Naive B cell (primary cell): ENCODE measurements around the gene SELPLG. TPM values are rescaled to one million over a fixed set of nuclear protein-coding genes. Genes with fewer than 3 reads are reported as not detected.

Experiments
- ATAC-seq, 2 donors: fragments of 150-1000 bp; cut with Tn5 transposase; 2 replicates each; pipeline ENCODE4 v1.10.0; 2021; ENCODE audit warnings: low read depth in 2 of 2, mild to moderate bottlenecking in 2 of 2, moderate library complexity in 2 of 2
- DNase-seq: peaks from one replicate; pipeline ENCODE4 v3.0.0; 2022
- H3K27ac Mint-ChIP-seq, 6 donors: one replicate each; pipeline ENCODE4 v1.8.0; 2020 to 2022; ENCODE audit warnings: mild to moderate bottlenecking in 6 of 6, mixed read lengths in 6 of 6, moderate library complexity in 5 of 6, inconsistent platforms in 2 of 6
- H3K27me3 Mint-ChIP-seq, 3 donors: one replicate each; pipeline ENCODE4 v1.8.0; 2021 to 2022; ENCODE audit warnings: mixed read lengths in 3 of 3, mild to moderate bottlenecking in 1 of 3
- H3K36me3 Mint-ChIP-seq, 2 donors: one replicate each; pipeline ENCODE4 v1.8.0; 2020 to 2022; ENCODE audit warnings: mixed read lengths in 2 of 2, inconsistent platforms in 1 of 2, mild to moderate bottlenecking in 1 of 2
- H3K4me1 Mint-ChIP-seq, 3 donors: one replicate each; pipeline ENCODE4 v1.8.0; 2020 to 2022; ENCODE audit warnings: mixed read lengths in 3 of 3, inconsistent platforms in 1 of 3, mild to moderate bottlenecking in 1 of 3, moderate library complexity in 1 of 3
- H3K4me3 Mint-ChIP-seq, 8 donors: one replicate each; pipeline ENCODE4 v1.8.0; 2020 to 2022; ENCODE audit warnings: mild to moderate bottlenecking in 8 of 8, mixed read lengths in 8 of 8, moderate library complexity in 8 of 8, inconsistent platforms in 2 of 8
- H3K9me3 Mint-ChIP-seq, 7 donors: one replicate each; pipeline ENCODE4 v1.8.0; 2020 to 2022; ENCODE audit warnings: mixed read lengths in 7 of 7, mild to moderate bottlenecking in 5 of 7, inconsistent platforms in 2 of 7, moderate library complexity in 1 of 7
- polyA plus RNA-seq, 6 donors: library from polyadenylated mRNA; unstranded; fragments of 300-500 nt; fragmentation: Illumina TruSeq; gene quantifications; one replicate each; pipeline ENCODE4 v1.2.3, GENCODE V29; 2021; ENCODE audit warnings: low read depth in 6 of 6

SELPLG gene
- polyA plus RNA-seq, 6 donors from 2014 or later = 28.4 to 56.4 (median 36.0) TPM

GRCh38 chr12:108630481-108631207, 3.0 kb downstream of the SELPLG start:
- H3K27me3 Mint-ChIP-seq = no peaks in the 10 kb centered on the region
- peaks cover 0 to 6% (median 0%) of the 10 kb centered on the region in 7 donors for H3K9me3 Mint-ChIP-seq
- H3K4me1 Mint-ChIP-seq = peaks cover 50 to 83% (median 78%) of the 10 kb centered on the region in 3 donors
- H3K4me3 Mint-ChIP-seq = peak overlapping the region in 6 of 8 donors; percentile 24 to 63 (median 52)
- ATAC-seq (no peak), DNase-seq (no peak)
- peak overlapping the region; percentile 92 to 100 (median 100) for H3K27ac Mint-ChIP-seq
- no peaks in the 10 kb centered on the region for H3K36me3 Mint-ChIP-seq

GRCh38 chr12:108629824-108630476, 3.7 kb downstream of the SELPLG start:
- Mint-ChIP-seq H3K27me3 (no peaks in the 10 kb centered on the region), H3K27ac (peak overlapping the region; percentile 73 to 99 (median 87)), H3K4me3 (peak overlapping the region in 5 of 8 donors; percentile 9 to 63 (median 42)), H3K4me1 (peaks cover 57 to 83% (median 80%) of the 10 kb centered on the region in 3 donors), H3K36me3 (no peaks in the 10 kb centered on the region), H3K9me3 (peaks cover 0 to 6% (median 0%) of the 10 kb centered on the region in 7 donors)
- no peak for ATAC-seq
- DNase-seq = no peak

GRCh38 chr12:108629151-108629550, 4.5 kb downstream of the SELPLG start:
- H3K27me3 Mint-ChIP-seq = no peaks in the 10 kb centered on the region
- H3K4me3 Mint-ChIP-seq = peak overlapping the region in 4 of 8 donors; percentile 49 to 70 (median 60)
- no peaks in the 10 kb centered on the region for H3K36me3 Mint-ChIP-seq
- peak overlapping the region; percentile 86 to 99 (median 94) for H3K27ac Mint-ChIP-seq
- H3K9me3 Mint-ChIP-seq = peaks cover 0 to 6% (median 0%) of the 10 kb centered on the region in 7 donors
- DNase-seq (no peak), ATAC-seq (no peak)
- H3K4me1 Mint-ChIP-seq = peaks cover 54 to 81% (median 75%) of the 10 kb centered on the region in 3 donors

DNA sequence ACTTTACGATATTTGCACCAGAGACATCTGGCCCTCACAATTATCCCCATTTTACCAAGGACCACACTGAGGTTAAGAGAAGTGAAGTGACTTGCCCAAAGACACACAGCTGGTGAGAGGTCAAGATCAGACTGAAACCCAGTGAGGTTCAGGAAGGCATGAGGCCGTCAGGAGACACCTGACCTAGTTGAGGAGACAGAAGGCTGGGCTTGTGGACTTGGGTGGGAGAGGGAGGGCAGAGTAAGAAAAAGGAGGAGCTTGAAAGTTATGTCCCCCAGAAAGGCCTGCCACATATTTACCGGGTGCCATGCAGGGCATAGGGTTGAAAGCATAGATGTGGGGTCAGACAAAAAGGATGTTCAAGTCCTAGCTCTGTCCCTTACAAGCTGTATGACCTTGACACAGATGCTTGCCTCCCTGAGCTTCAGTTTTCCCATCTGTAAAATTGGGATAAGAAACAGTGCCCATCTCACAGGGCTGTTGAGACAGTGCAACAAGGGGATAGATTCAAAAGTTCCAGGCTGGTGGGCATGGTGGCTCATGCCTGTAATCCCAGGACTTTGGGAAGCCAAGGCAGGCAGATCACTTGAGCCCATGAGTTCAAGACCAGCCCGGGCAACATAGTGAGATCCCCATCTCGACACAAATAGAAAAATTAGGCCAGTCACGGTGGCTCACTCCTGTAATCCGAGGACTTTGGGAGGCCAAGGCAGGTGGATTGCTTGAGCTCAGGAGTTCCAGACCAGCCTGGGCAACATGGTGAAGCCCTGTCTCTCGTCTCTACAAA, 6.4 kb downstream of the SELPLG start:
- H3K9me3 Mint-ChIP-seq = peaks cover 0 to 6% (median 0%) of the 10 kb centered on the region in 7 donors
- ATAC-seq (no peak), DNase-seq (no peak)
- peaks cover 46 to 73% (median 61%) of the 10 kb centered on the region in 3 donors for H3K4me1 Mint-ChIP-seq
- peak overlapping the region in 5 of 6 donors; percentile 50 to 90 (median 59) for H3K27ac Mint-ChIP-seq
- peaks cover 5 to 8% of the 10 kb centered on the region in 2 donors for H3K36me3 Mint-ChIP-seq
- no peaks in the 10 kb centered on the region for H3K27me3 Mint-ChIP-seq
- H3K4me3 Mint-ChIP-seq = no peak overlapping the region

- H3K27me3 Mint-ChIP-seq = no peaks in the 10 kb centered on the region
- peak overlapping the region in 1 of 8 donors; percentile 4 for H3K4me3 Mint-ChIP-seq
- peaks cover 43 to 67% (median 54%) of the 10 kb centered on the region in 3 donors for H3K4me1 Mint-ChIP-seq
- DNase-seq (no peak), ATAC-seq (no peak)
- H3K9me3 Mint-ChIP-seq = peaks cover 0 to 2% (median 0%) of the 10 kb centered on the region in 7 donors
- H3K27ac Mint-ChIP-seq = peak overlapping the region; percentile 5 to 94 (median 72)
- peaks cover 8 to 15% of the 10 kb centered on the region in 2 donors for H3K36me3 Mint-ChIP-seq
Observed at GRCh38 chr12:108625228-108625627, 8.5 kb downstream of the SELPLG start.

- peak overlapping the region in 3 of 6 donors; percentile 87 to 93 (median 89) for H3K27ac Mint-ChIP-seq
- no peak for ATAC-seq
- H3K36me3 Mint-ChIP-seq = peaks cover 8 to 22% of the 10 kb centered on the region in 2 donors
- no peak overlapping the region for H3K4me3 Mint-ChIP-seq
- H3K27me3 Mint-ChIP-seq = no peaks in the 10 kb centered on the region
- DNase-seq = no peak
- H3K9me3 Mint-ChIP-seq = peaks cover 0 to 2% (median 0%) of the 10 kb centered on the region in 7 donors
- peaks cover 41 to 67% (median 43%) of the 10 kb centered on the region in 3 donors for H3K4me1 Mint-ChIP-seq
Observed at GRCh38 chr12:108623577-108623976, 10.1 kb downstream of the SELPLG start.

GRCh38 chr12:108622921-108623514, 10.7 kb downstream of the SELPLG start:
- Mint-ChIP-seq H3K9me3 (peaks cover 0 to 2% (median 0%) of the 10 kb centered on the region in 7 donors), H3K27ac (peak overlapping the region in 5 of 6 donors; percentile 18 to 95 (median 89)), H3K4me1 (peaks cover 42 to 67% (median 43%) of the 10 kb centered on the region in 3 donors), H3K27me3 (no peaks in the 10 kb centered on the region), H3K4me3 (no peak overlapping the region), H3K36me3 (peaks cover 8 to 22% of the 10 kb centered on the region in 2 donors)
- DNase-seq = no peak
- ATAC-seq = no peak

GRCh38 chr12:108622421-108622820, 11.3 kb downstream of the SELPLG start:
- H3K27ac Mint-ChIP-seq = peak overlapping the region; percentile 67 to 97 (median 92)
- peaks cover 0 to 2% (median 0%) of the 10 kb centered on the region in 7 donors for H3K9me3 Mint-ChIP-seq
- DNase-seq (no peak), ATAC-seq (peak; percentile 15 to 17)
- H3K27me3 Mint-ChIP-seq = no peaks in the 10 kb centered on the region
- H3K36me3 Mint-ChIP-seq = peaks cover 8 to 22% of the 10 kb centered on the region in 2 donors
- no peak overlapping the region for H3K4me3 Mint-ChIP-seq
- H3K4me1 Mint-ChIP-seq = peaks cover 45 to 67% (median 48%) of the 10 kb centered on the region in 3 donors

DNA sequence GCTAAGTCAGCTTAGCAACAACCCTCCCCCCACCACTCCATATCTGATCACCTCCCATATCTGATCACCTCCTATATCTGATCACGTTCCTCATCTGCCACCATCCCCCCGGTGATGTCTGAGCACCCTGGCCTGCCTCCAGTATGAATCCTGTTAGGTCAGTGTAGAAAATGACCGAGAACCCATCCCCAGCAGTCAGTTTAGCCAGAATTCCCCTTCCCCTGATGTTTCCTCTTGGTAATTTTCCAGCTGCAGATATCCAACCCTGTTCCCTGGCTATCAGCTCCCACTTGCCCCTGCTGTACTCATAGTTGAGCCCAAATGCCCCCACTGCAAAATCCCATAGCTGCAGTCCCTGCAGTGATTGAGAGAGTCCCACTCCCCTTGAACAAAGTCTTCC, 12.5 kb downstream of the SELPLG start:
- peaks cover 15 to 26% of the 10 kb centered on the region in 2 donors for H3K36me3 Mint-ChIP-seq
- peaks cover 0 to 5% (median 4%) of the 10 kb centered on the region in 7 donors for H3K9me3 Mint-ChIP-seq
- DNase-seq (no peak), ATAC-seq (no peak)
- H3K27me3 Mint-ChIP-seq = no peaks in the 10 kb centered on the region
- H3K27ac Mint-ChIP-seq = peak overlapping the region in 4 of 6 donors; percentile 52 to 93 (median 85)
- H3K4me1 Mint-ChIP-seq = peaks cover 52 to 75% (median 60%) of the 10 kb centered on the region in 3 donors
- H3K4me3 Mint-ChIP-seq = no peak overlapping the region

DNA sequence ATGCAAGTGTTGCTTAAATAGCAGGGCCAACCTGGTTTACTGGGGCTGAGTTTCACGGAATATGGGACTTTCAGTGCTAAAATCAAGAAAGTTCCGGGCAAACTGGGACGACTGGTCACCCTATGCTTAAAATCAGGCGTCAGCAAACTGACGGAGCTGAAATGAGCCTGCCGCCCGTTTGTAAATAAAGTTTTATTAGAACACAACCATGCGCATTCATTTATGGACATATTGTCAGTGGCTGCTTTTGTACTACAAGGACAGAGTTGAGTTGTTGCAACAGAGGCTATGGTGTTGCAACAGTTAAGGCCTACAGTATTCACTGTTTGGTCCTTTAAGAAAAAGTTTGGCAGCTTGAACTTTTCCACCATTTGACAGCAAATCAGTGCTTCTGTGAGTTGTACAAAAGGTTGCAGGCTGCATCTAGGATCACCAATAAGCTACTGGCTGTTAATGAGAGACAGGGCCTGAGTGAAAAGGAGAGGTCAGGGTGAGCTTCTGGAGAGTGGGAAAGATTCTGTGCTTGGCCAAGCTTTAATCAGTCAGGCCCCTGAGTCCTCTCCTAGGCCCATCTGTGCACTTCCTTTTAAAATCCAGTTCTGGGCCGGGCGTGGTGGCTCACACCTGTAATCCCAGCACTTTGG, 13.3 kb downstream of the SELPLG start:
- Mint-ChIP-seq H3K4me3 (peak overlapping the region in 1 of 8 donors; percentile 20), H3K36me3 (peaks cover 18 to 28% of the 10 kb centered on the region in 2 donors), H3K4me1 (peaks cover 48 to 83% (median 55%) of the 10 kb centered on the region in 3 donors), H3K9me3 (peaks cover 0 to 9% (median 5%) of the 10 kb centered on the region in 7 donors), H3K27ac (peak overlapping the region in 2 of 6 donors; percentile 44 to 93), H3K27me3 (no peaks in the 10 kb centered on the region)
- no peak for DNase-seq
- ATAC-seq = no peak

- peaks cover 18 to 28% of the 10 kb centered on the region in 2 donors for H3K36me3 Mint-ChIP-seq
- H3K9me3 Mint-ChIP-seq = peaks cover 0 to 9% (median 5%) of the 10 kb centered on the region in 7 donors
- peak overlapping the region in 2 of 8 donors; percentile 25 to 39 for H3K4me3 Mint-ChIP-seq
- peak overlapping the region in 3 of 6 donors; percentile 47 to 98 (median 93) for H3K27ac Mint-ChIP-seq
- ATAC-seq = no peak
- H3K4me1 Mint-ChIP-seq = peaks cover 46 to 79% (median 49%) of the 10 kb centered on the region in 3 donors
- DNase-seq = no peak
- H3K27me3 Mint-ChIP-seq = no peaks in the 10 kb centered on the region
Observed at GRCh38 chr12:108619369-108620160, 14.1 kb downstream of the SELPLG start.
